ENCODE results near the gene LTN1.
A peak's percentile ranks its signal among the peaks of the same experiment; 100 is the strongest.

The LTN1 gene

GRCh38 chr21:28892199-28893111 is 100.2 kb downstream of the LTN1 start:
- Histone ChIP-seq H2AFZ (ENCODE audit: low read depth, low read length) (no peak overlapping the region), H2BK15ac (ENCODE audit: low read depth, poor library complexity, severe bottlenecking) (no peak overlapping the region), H3K18ac (ENCODE audit: low read depth in 1 of 2, low read length in 2 of 2) (no peak overlapping the region), H2BK12ac (ENCODE audit: low read length in 2 of 2) (no peak overlapping the region), H3K27ac (ENCODE audit: low read length, poor library complexity, severe bottlenecking) (no peak overlapping the region), H3K14ac (ENCODE audit: low read length in 2 of 2) (no peak overlapping the region), H2BK120ac (ENCODE audit: low read depth, low read length) (no peak overlapping the region), H3K36me3 (ENCODE audit: control insufficient read depth in 1 of 2, insufficient read depth in 2 of 2, low read depth in 1 of 2, low read length in 2 of 2) (no peaks in the 10 kb centered on the region), H3K4me1 (ENCODE audit: control insufficient read depth, insufficient read depth, low read depth, low read length) (no peaks in the 10 kb centered on the region), H3K4ac (ENCODE audit: low read depth in 1 of 2, low read length in 2 of 2) (no peak overlapping the region), H2AK5ac (ENCODE audit: low read length, severe bottlenecking) (no peak overlapping the region), H4K8ac (ENCODE audit: low read length) (no peak overlapping the region), H3K9ac (ENCODE audit: low read length) (no peak overlapping the region), H4K91ac (ENCODE audit: low read length) (no peak overlapping the region), H3K27me3 (ENCODE audit: control insufficient read depth in 1 of 2, insufficient read depth in 1 of 2, low read length in 2 of 2) (no peaks in the 10 kb centered on the region), H3K4me2 (ENCODE audit: low read length, poor library complexity, severe bottlenecking) (no peak overlapping the region), H3K9me3 (ENCODE audit: control insufficient read depth, low read length) (no peaks in the 10 kb centered on the region), H3K23ac (ENCODE audit: low read length in 2 of 2) (no peak overlapping the region), H3K4me3 (ENCODE audit: insufficient read depth in 1 of 2, low read depth in 1 of 2, low read length in 2 of 2) (no peak overlapping the region), H3K79me1 (replicated peaks; ENCODE audit: low read length, poor library complexity, severe bottlenecking) (no peaks in the 10 kb centered on the region), H2BK5ac (ENCODE audit: low read depth, low read length, poor library complexity, severe bottlenecking) (no peak overlapping the region)
- 73% methylated on average over 4 of the region's 6 CpGs for WGBS
- DNase-seq, result no peak

- no peak overlapping the region for H4K8ac ChIP-seq (ENCODE audit: low read length)
- H3K27ac ChIP-seq (ENCODE audit: low read length, poor library complexity, severe bottlenecking), result no peak overlapping the region
- no peak overlapping the region for H2AK5ac ChIP-seq (ENCODE audit: low read length, severe bottlenecking)
- no peak overlapping the region for H2BK15ac ChIP-seq (ENCODE audit: low read depth, poor library complexity, severe bottlenecking)
- no peak overlapping the region for H2AFZ ChIP-seq (ENCODE audit: low read depth, low read length)
- no peak overlapping the region for H3K18ac ChIP-seq (ENCODE audit: low read depth in 1 of 2, low read length in 2 of 2)
- H2BK120ac ChIP-seq (ENCODE audit: low read depth, low read length), result no peak overlapping the region
- no peak overlapping the region for H3K14ac ChIP-seq (ENCODE audit: low read length in 2 of 2)
- peak overlapping the region in 1 of 2 experiments; percentile 87 for H3K4me3 ChIP-seq (ENCODE audit: insufficient read depth in 1 of 2, low read depth in 1 of 2, low read length in 2 of 2)
- H3K4ac ChIP-seq (ENCODE audit: low read depth in 1 of 2, low read length in 2 of 2), result no peak overlapping the region
- no peak overlapping the region for H2BK12ac ChIP-seq (ENCODE audit: low read length in 2 of 2)
- H3K9ac ChIP-seq (ENCODE audit: low read length), result peak overlapping the region; percentile 94
- no peaks in the 10 kb centered on the region for H3K4me1 ChIP-seq (ENCODE audit: control insufficient read depth, insufficient read depth, low read depth, low read length)
- H3K79me1 ChIP-seq (replicated peaks; ENCODE audit: low read length, poor library complexity, severe bottlenecking), result peaks cover 2% of the 10 kb centered on the region
- no peak overlapping the region for H3K23ac ChIP-seq (ENCODE audit: low read length in 2 of 2)
- no peaks in the 10 kb centered on the region for H3K9me3 ChIP-seq (ENCODE audit: control insufficient read depth, low read length)
- 97% methylated on average over 4 of the region's 6 CpGs for WGBS
- DNase-seq, result no peak
- peaks cover 3 to 23% of the 10 kb centered on the region in 2 experiments for H3K36me3 ChIP-seq (ENCODE audit: control insufficient read depth in 1 of 2, insufficient read depth in 2 of 2, low read depth in 1 of 2, low read length in 2 of 2)
- no peak overlapping the region for H3K4me2 ChIP-seq (ENCODE audit: low read length, poor library complexity, severe bottlenecking)
- no peaks in the 10 kb centered on the region for H3K27me3 ChIP-seq (ENCODE audit: control insufficient read depth in 1 of 2, insufficient read depth in 1 of 2, low read length in 2 of 2)
- no peak overlapping the region for H4K91ac ChIP-seq (ENCODE audit: low read length)
- H2BK5ac ChIP-seq (ENCODE audit: low read depth, low read length, poor library complexity, severe bottlenecking), result no peak overlapping the region
Observed at GRCh38 chr21:28885853-28886177, 106.9 kb downstream of the LTN1 start.

- no peak overlapping the region for H3K23ac ChIP-seq (ENCODE audit: low read length in 2 of 2)
- peak overlapping the region; percentile 92 for H2BK5ac ChIP-seq (ENCODE audit: low read depth, low read length, poor library complexity, severe bottlenecking)
- H3K4ac ChIP-seq (ENCODE audit: low read depth in 1 of 2, low read length in 2 of 2), result peak overlapping the region; percentile 49 to 81
- no peaks in the 10 kb centered on the region for H3K9me3 ChIP-seq (ENCODE audit: control insufficient read depth, low read length)
- no peak overlapping the region for H2BK12ac ChIP-seq (ENCODE audit: low read length in 2 of 2)
- no peak overlapping the region for H2BK15ac ChIP-seq (ENCODE audit: low read depth, poor library complexity, severe bottlenecking)
- H3K27ac ChIP-seq (ENCODE audit: low read length, poor library complexity, severe bottlenecking), result peak overlapping the region; percentile 92
- peak overlapping the region; percentile 88 for H4K8ac ChIP-seq (ENCODE audit: low read length)
- peak overlapping the region; percentile 89 to 99 for H3K18ac ChIP-seq (ENCODE audit: low read depth in 1 of 2, low read length in 2 of 2)
- peak; percentile 89 for DNase-seq
- peaks cover 2% of the 10 kb centered on the region for H3K79me1 ChIP-seq (replicated peaks; ENCODE audit: low read length, poor library complexity, severe bottlenecking)
- WGBS, result under 1% methylated on average over 45 of the region's 47 CpGs
- H2AK5ac ChIP-seq (ENCODE audit: low read length, severe bottlenecking), result no peak overlapping the region
- peak overlapping the region; percentile 94 for H3K9ac ChIP-seq (ENCODE audit: low read length)
- peaks cover 3 to 25% of the 10 kb centered on the region in 2 experiments for H3K36me3 ChIP-seq (ENCODE audit: control insufficient read depth in 1 of 2, insufficient read depth in 2 of 2, low read depth in 1 of 2, low read length in 2 of 2)
- peak overlapping the region; percentile 67 for H3K4me2 ChIP-seq (ENCODE audit: low read length, poor library complexity, severe bottlenecking)
- peak overlapping the region in 1 of 2 experiments; percentile 94 for H3K14ac ChIP-seq (ENCODE audit: low read length in 2 of 2)
- no peaks in the 10 kb centered on the region for H3K27me3 ChIP-seq (ENCODE audit: control insufficient read depth in 1 of 2, insufficient read depth in 1 of 2, low read length in 2 of 2)
- no peaks in the 10 kb centered on the region for H3K4me1 ChIP-seq (ENCODE audit: control insufficient read depth, insufficient read depth, low read depth, low read length)
- H2BK120ac ChIP-seq (ENCODE audit: low read depth, low read length), result no peak overlapping the region
- peak overlapping the region; percentile 80 for H2AFZ ChIP-seq (ENCODE audit: low read depth, low read length)
- H3K4me3 ChIP-seq (ENCODE audit: insufficient read depth in 1 of 2, low read depth in 1 of 2, low read length in 2 of 2), result peak overlapping the region; percentile 79 to 87
- peak overlapping the region; percentile 77 for H4K91ac ChIP-seq (ENCODE audit: low read length)
Observed at GRCh38 chr21:28884976-28885852, 107.5 kb downstream of the LTN1 start.

GRCh38 chr21:28884481-28884880 is 108.2 kb downstream of the LTN1 start:
- Histone ChIP-seq H3K9ac (ENCODE audit: low read length) (peak overlapping the region; percentile 94), H2BK5ac (ENCODE audit: low read depth, low read length, poor library complexity, severe bottlenecking) (no peak overlapping the region), H4K91ac (ENCODE audit: low read length) (no peak overlapping the region), H3K27ac (ENCODE audit: low read length, poor library complexity, severe bottlenecking) (peak overlapping the region; percentile 92), H3K27me3 (ENCODE audit: control insufficient read depth in 1 of 2, insufficient read depth in 1 of 2, low read length in 2 of 2) (no peaks in the 10 kb centered on the region), H3K36me3 (ENCODE audit: control insufficient read depth in 1 of 2, insufficient read depth in 2 of 2, low read depth in 1 of 2, low read length in 2 of 2) (peaks cover 3 to 32% of the 10 kb centered on the region in 2 experiments), H3K23ac (ENCODE audit: low read length in 2 of 2) (no peak overlapping the region), H3K79me1 (replicated peaks; ENCODE audit: low read length, poor library complexity, severe bottlenecking) (peaks cover 2% of the 10 kb centered on the region), H2AK5ac (ENCODE audit: low read length, severe bottlenecking) (no peak overlapping the region), H3K4me2 (ENCODE audit: low read length, poor library complexity, severe bottlenecking) (peak overlapping the region; percentile 67), H3K4me3 (ENCODE audit: insufficient read depth in 1 of 2, low read depth in 1 of 2, low read length in 2 of 2) (peak overlapping the region in 1 of 2 experiments; percentile 87), H2BK12ac (ENCODE audit: low read length in 2 of 2) (no peak overlapping the region), H3K14ac (ENCODE audit: low read length in 2 of 2) (no peak overlapping the region), H3K4ac (ENCODE audit: low read depth in 1 of 2, low read length in 2 of 2) (no peak overlapping the region), H3K18ac (ENCODE audit: low read depth in 1 of 2, low read length in 2 of 2) (peak overlapping the region in 1 of 2 experiments; percentile 89), H3K9me3 (ENCODE audit: control insufficient read depth, low read length) (no peaks in the 10 kb centered on the region), H2BK15ac (ENCODE audit: low read depth, poor library complexity, severe bottlenecking) (no peak overlapping the region), H2AFZ (ENCODE audit: low read depth, low read length) (no peak overlapping the region), H4K8ac (ENCODE audit: low read length) (no peak overlapping the region), H2BK120ac (ENCODE audit: low read depth, low read length) (no peak overlapping the region), H3K4me1 (ENCODE audit: control insufficient read depth, insufficient read depth, low read depth, low read length) (no peaks in the 10 kb centered on the region)
- 44% methylated on average over 1 of the region's 3 CpGs for WGBS
- DNase-seq, result no peak
